Astrocyte (in vitro differentiated cells and primary cell): ENCODE data around the gene TNK1. TPM values are rescaled to one million over a fixed set of nuclear protein-coding genes. Genes with fewer than 3 reads are reported as not detected.
A peak's percentile ranks its signal among the peaks of the same experiment; 100 is the strongest.

ENCODE experiments used
- DNase-seq: peaks from one replicate; pipeline ENCODE4 v3.0.0-alpha.2; 2010; ENCODE audit warnings: low read depth
- FAIRE-seq: peaks from 2 replicates; lab custom pipeline; 2011; peaks lifted over from hg19 to GRCh38; lab: Jason Lieb, UNC
- H2AFZ ChIP-seq: 2 replicates; pipeline ENCODE4 v1.6.0; 2012; ENCODE audit warnings: low read depth, low read length, inconsistent platforms
- H3K27ac ChIP-seq: 2 replicates; pipeline ENCODE4 v1.5.1; 2011; ENCODE audit warnings: low read depth, low read length, inconsistent platforms
- H3K27me3 ChIP-seq: 2 replicates; pipeline ENCODE4 v1.6.0; 2011; ENCODE audit warnings: low read length, inconsistent platforms; ENCODE audit not compliant: insufficient read depth
- H3K36me3 ChIP-seq: 2 replicates; pipeline ENCODE4 v1.5.1; 2011; ENCODE audit warnings: low read length, inconsistent platforms; ENCODE audit not compliant: insufficient read depth
- H3K4me1 ChIP-seq: 2 replicates; pipeline ENCODE4 v1.5.1; 2011; ENCODE audit warnings: low read length, inconsistent platforms; ENCODE audit not compliant: insufficient read depth
- H3K4me2 ChIP-seq: 2 replicates; pipeline ENCODE4 v1.6.0; 2012; ENCODE audit warnings: low read length, inconsistent platforms
- H3K4me3 ChIP-seq: 2 replicates; pipeline ENCODE4 v1.5.1; 2011; ENCODE audit warnings: low read depth, mild to moderate bottlenecking, low read length, inconsistent platforms; ENCODE audit not compliant: insufficient read depth
- H3K79me2 ChIP-seq: 2 replicates; pipeline ENCODE4 v1.6.0; 2012; ENCODE audit warnings: mild to moderate bottlenecking, low read length, inconsistent platforms; ENCODE audit not compliant: insufficient read depth
- H3K9ac ChIP-seq: 2 replicates; pipeline ENCODE4 v1.6.0; 2012; ENCODE audit warnings: mild to moderate bottlenecking, low read length, inconsistent platforms
- H3K9me3 ChIP-seq: 2 replicates; pipeline ENCODE4 v1.5.1; 2012; ENCODE audit warnings: low read depth, mild to moderate bottlenecking, low read length, inconsistent platforms; ENCODE audit not compliant: insufficient read depth
- H4K20me1 ChIP-seq: 2 replicates; pipeline ENCODE4 v1.6.0; 2012; ENCODE audit warnings: low read length, inconsistent platforms; ENCODE audit not compliant: insufficient read depth
- H3K27ac Mint-ChIP-seq: one replicate; pipeline ENCODE4 v1.8.0; 2021; ENCODE audit warnings: mild to moderate bottlenecking, mixed read lengths; ENCODE audit not compliant: unreplicated experiment
- H3K27me3 Mint-ChIP-seq: one replicate; pipeline ENCODE4 v1.8.0; 2021; ENCODE audit warnings: low read depth, mixed read lengths; ENCODE audit not compliant: unreplicated experiment
- H3K36me3 Mint-ChIP-seq: one replicate; pipeline ENCODE4 v1.8.0; 2021; ENCODE audit warnings: low read depth, mixed read lengths; ENCODE audit not compliant: unreplicated experiment
- H3K4me1 Mint-ChIP-seq: one replicate; pipeline ENCODE4 v1.8.0; 2021; ENCODE audit warnings: low read depth, mixed read lengths; ENCODE audit not compliant: unreplicated experiment
- H3K4me3 Mint-ChIP-seq: one replicate; pipeline ENCODE4 v1.8.0; 2021; ENCODE audit warnings: mild to moderate bottlenecking, moderate library complexity, mixed read lengths; ENCODE audit not compliant: unreplicated experiment
- H3K9me3 Mint-ChIP-seq: one replicate; pipeline ENCODE4 v1.8.0; 2021; ENCODE audit warnings: mild to moderate bottlenecking, mixed read lengths; ENCODE audit not compliant: unreplicated experiment
- EZH2 ChIP-seq: IDR thresholded peaks from 2 replicates; pipeline ENCODE4 v1.6.1; 2012; ENCODE audit warnings: mild to moderate bottlenecking, low read length, inconsistent platforms; ENCODE audit not compliant: insufficient read depth
- total RNA-seq: library from RNA; stranded (reverse); gene quantifications from 2 replicates; pipeline ENCODE4 v1.2.1, GENCODE V29; 2021
- TF ChIP-seq, protein P1 (sequence below): IDR thresholded peaks from 2 replicates; pipeline ENCODE4 v1.5.1; 2011; ENCODE audit warnings: low read depth, mild to moderate bottlenecking, inconsistent platforms, low read length, moderate library complexity; ENCODE audit not compliant: insufficient read depth

The TNK1 gene
- total RNA-seq, 1 donor from 2014 or later, result 1.6 TPM

DNA sequence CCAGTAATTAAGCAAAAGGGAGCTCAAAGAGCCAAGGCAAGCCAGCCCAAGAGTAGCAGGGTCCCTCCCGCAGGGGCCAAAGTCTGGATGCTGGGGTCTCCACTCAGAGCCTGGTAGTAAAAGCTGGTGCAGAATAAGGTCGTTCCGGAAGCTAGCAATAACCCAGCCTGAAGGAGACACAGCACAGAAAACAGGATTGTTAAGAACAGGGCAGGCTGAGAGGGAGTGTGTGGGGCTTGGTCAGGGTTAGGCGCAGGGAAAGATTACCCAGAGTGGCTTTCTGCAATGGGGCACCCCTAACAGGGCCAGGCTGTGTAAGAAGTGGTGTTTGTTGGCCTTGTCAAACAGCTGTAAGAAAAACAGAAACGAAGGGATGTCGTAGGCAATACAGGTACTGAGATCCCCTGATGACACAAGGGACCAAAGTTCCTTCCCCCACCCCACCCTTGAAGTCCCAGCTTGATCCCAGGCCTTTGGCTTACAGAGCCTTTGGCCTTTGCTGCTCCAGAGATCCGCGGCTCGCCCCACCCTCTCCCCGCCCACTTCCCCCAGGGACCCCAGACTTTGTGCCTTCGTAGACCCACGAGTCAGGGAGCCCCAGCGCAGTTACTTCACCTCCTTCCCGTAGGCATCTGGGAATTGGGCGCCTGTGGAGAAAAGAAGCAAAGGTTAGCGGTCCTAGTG lies 22.3 kb downstream of the TNK1 start:
- H2AFZ ChIP-seq, result peak overlapping the region; percentile 31
- H3K9me3 ChIP-seq, result no peaks in the 10 kb centered on the region
- Mint-ChIP-seq H3K4me3 (peak overlapping the region; percentile 88), H3K4me1 (peaks cover 18% of the 10 kb centered on the region), H3K27me3 (no peaks in the 10 kb centered on the region), H3K27ac (peak overlapping the region; percentile 77), H3K36me3 (peaks cover 4% of the 10 kb centered on the region), H3K9me3 (no peaks in the 10 kb centered on the region)
- FAIRE-seq (no peak), DNase-seq (no peak)
- peaks cover 20% of the 10 kb centered on the region for H4K20me1 ChIP-seq
- H3K4me1 ChIP-seq, result peaks cover 13% of the 10 kb centered on the region
- TF ChIP-seq EZH2, result no peak
- TF ChIP-seq, protein P1, sequence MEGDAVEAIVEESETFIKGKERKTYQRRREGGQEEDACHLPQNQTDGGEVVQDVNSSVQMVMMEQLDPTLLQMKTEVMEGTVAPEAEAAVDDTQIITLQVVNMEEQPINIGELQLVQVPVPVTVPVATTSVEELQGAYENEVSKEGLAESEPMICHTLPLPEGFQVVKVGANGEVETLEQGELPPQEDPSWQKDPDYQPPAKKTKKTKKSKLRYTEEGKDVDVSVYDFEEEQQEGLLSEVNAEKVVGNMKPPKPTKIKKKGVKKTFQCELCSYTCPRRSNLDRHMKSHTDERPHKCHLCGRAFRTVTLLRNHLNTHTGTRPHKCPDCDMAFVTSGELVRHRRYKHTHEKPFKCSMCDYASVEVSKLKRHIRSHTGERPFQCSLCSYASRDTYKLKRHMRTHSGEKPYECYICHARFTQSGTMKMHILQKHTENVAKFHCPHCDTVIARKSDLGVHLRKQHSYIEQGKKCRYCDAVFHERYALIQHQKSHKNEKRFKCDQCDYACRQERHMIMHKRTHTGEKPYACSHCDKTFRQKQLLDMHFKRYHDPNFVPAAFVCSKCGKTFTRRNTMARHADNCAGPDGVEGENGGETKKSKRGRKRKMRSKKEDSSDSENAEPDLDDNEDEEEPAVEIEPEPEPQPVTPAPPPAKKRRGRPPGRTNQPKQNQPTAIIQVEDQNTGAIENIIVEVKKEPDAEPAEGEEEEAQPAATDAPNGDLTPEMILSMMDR, result no peak
- H3K4me2 ChIP-seq, result peak overlapping the region; percentile 93
- H3K9ac ChIP-seq, result peak overlapping the region; percentile 72
- no peaks in the 10 kb centered on the region for H3K27me3 ChIP-seq
- peaks cover 24% of the 10 kb centered on the region for H3K79me2 ChIP-seq
- H3K36me3 ChIP-seq, result no peaks in the 10 kb centered on the region
- peak overlapping the region; percentile 72 for H3K4me3 ChIP-seq
- H3K27ac ChIP-seq, result peak overlapping the region; percentile 53

DNA sequence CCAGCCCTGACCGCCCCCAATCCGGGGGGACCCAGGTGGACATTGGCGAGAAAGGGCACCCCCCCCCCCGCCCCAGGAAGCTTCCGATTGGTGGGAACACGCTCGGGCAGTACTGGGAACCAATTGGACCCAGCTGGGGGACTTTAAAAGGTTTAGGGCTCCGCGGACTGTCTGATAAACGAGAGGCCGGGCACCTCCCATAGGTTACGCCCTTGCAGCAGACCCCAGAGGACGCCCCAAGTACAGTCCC lies 22.8 kb downstream of the TNK1 start:
- Mint-ChIP-seq H3K4me1 (peaks cover 18% of the 10 kb centered on the region), H3K9me3 (no peaks in the 10 kb centered on the region), H3K27ac (peak overlapping the region; percentile 66), H3K27me3 (no peaks in the 10 kb centered on the region), H3K4me3 (peak overlapping the region; percentile 88), H3K36me3 (peaks cover 4% of the 10 kb centered on the region)
- no peaks in the 10 kb centered on the region for H3K9me3 ChIP-seq
- H3K4me3 ChIP-seq, result peak overlapping the region; percentile 72
- no peak for TF ChIP-seq EZH2
- TF ChIP-seq, protein P1, result no peak
- peaks cover 24% of the 10 kb centered on the region for H3K79me2 ChIP-seq
- peak overlapping the region; percentile 31 for H2AFZ ChIP-seq
- DNase-seq (no peak), FAIRE-seq (no peak)
- no peaks in the 10 kb centered on the region for H3K27me3 ChIP-seq
- H3K27ac ChIP-seq, result peak overlapping the region; percentile 53
- peak overlapping the region; percentile 93 for H3K4me2 ChIP-seq
- peaks cover 20% of the 10 kb centered on the region for H4K20me1 ChIP-seq
- peaks cover 13% of the 10 kb centered on the region for H3K4me1 ChIP-seq
- H3K9ac ChIP-seq, result peak overlapping the region; percentile 72
- no peaks in the 10 kb centered on the region for H3K36me3 ChIP-seq
